Gastrocnemius medialis (tissue), 4 donors: ENCODE results near the gene DLD. TPM values are rescaled to one million over a fixed set of nuclear protein-coding genes. Genes with fewer than 3 reads are reported as not detected.

Experiments used
- ATAC-seq, 2 donors: fragments of 150-250 bp; one replicate each; pipeline ENCODE4 v1.9.1; 2016
- DNase-seq, 2 donors: peaks; one replicate each; pipeline ENCODE4 v3.0.0-alpha.2; 2019
- H3K27ac ChIP-seq, 4 donors: fragments of 200-600 bp; sonication (generic); 1 replicate in 1 of 4; 2 replicates in 3 of 4; pipeline ENCODE4 v1.5.1; 2016 to 2018; ENCODE audit warnings: mild to moderate bottlenecking in 2 of 4, moderate library complexity in 1 of 4
- H3K27me3 ChIP-seq, 3 donors: fragments of 200-600 bp; sonication (generic) in 2 of 3; 1 replicate in 1 of 3; 2 replicates in 2 of 3; pipeline versions ENCODE4 v1.5.1 to v1.6.0; 2016 to 2019; ENCODE audit warnings: mild to moderate bottlenecking in 1 of 3, moderate library complexity in 1 of 3
- H3K36me3 ChIP-seq, 2 donors: fragments of 200-600 bp; sonication (generic) in 1 of 2; one replicate each; pipeline ENCODE4 v1.5.1; 2017 to 2018
- H3K4me1 ChIP-seq, 2 donors: fragments of 200-600 bp; sonication (generic) in 1 of 2; one replicate each; pipeline ENCODE4 v1.5.1; 2016 to 2017; ENCODE audit warnings: mild to moderate bottlenecking in 2 of 2
- H3K4me3 ChIP-seq, 4 donors: fragments of 200-600 bp; sonication (generic) in 3 of 4; 1 replicate in 1 of 4; 2 replicates in 3 of 4; pipeline ENCODE4 v1.5.1; 2016 to 2019; ENCODE audit warnings: mild to moderate bottlenecking in 2 of 4
- H3K9me3 ChIP-seq, 3 donors: fragments of 200-600 bp; sonication (generic) in 2 of 3; 1 replicate in 1 of 3; 2 replicates in 2 of 3; pipeline ENCODE4 v1.5.1; 2016 to 2019
- CTCF ChIP-seq, 5 experiments: fragments of 450-650 bp in 3 of 5; fragments of 200-600 bp in 2 of 5; sonication (generic) in 2 of 5; IDR thresholded peaks in 4 of 5; conservative IDR thresholded peaks in 1 of 5; 1 replicate in 4 of 5; 2 replicates in 1 of 5; pipeline ENCODE4 v1.5.1; 2016 to 2019; ENCODE audit warnings: antibody characterized with exemption in 5 of 5, mild to moderate bottlenecking in 3 of 5, moderate library complexity in 3 of 5
- POLR2A ChIP-seq, 2 donors: fragments of 450-650 bp; IDR thresholded peaks; one replicate each; pipeline ENCODE4 v1.6.1; 2017; ENCODE audit warnings: antibody characterized with exemption in 2 of 2, mild to moderate bottlenecking in 2 of 2, moderate library complexity in 2 of 2
- in situ Hi-C, 4 donors: fragments of 200-750 bp; cut with MboI; loops; one replicate each; pipeline versions ENCODE4 v1.15.0 to v1.8.0; 2017; ENCODE audit warnings: low sequenced_read_pairs in 4 of 4
- intact Hi-C: fragments of 100-400 bp; cut with DNase I; formaldehyde crosslinking; loops from one replicate; pipeline ENCODE4 v1.15.1; 2023; ENCODE audit warnings: low total_unique reads
- total RNA-seq, 4 donors: library from RNA; depleted of rRNA; stranded (reverse); fragments of >200 nt; gene quantifications; one replicate each; pipeline versions ENCODE4 v1.1.0 to v1.2.3, GENCODE V29; 2016

DLD gene
- total RNA-seq, 4 donors from 2014 or later, result 110 to 157 (median 146) TPM

GRCh38 chr7:107854454-107854853 is 36.5 kb upstream of the DLD start:
- in situ Hi-C loops, result loop anchor here in 3 of 4 donors (25.0 kb wide), 3 partner anchors 283 to 392 kb away; partner anchors contain the start of genes LAMB4 (in 2 of the 3) and GPR22 (in 1 of the 3)
- Histone ChIP-seq H3K9me3 (no peaks in the 10 kb centered on the region), H3K4me1 (no peaks in the 10 kb centered on the region), H3K27ac (no peak overlapping the region), H3K27me3 (no peaks in the 10 kb centered on the region), H3K36me3 (no peaks in the 10 kb centered on the region), H3K4me3 (no peak overlapping the region)
- no peak for TF ChIP-seq CTCF (IDR thresholded peaks at IDR 0.05 in 4 of 5, conservative IDR thresholded peaks at IDR 0.05 in 1 of 5)
- no peak for TF ChIP-seq POLR2A (IDR thresholded peaks at IDR 0.05)
- DNase-seq, result no peak
- ATAC-seq, result no peak
- intact Hi-C loops, result no loop called here

GRCh38 chr7:107854989-107855388 is 36.0 kb upstream of the DLD start:
- H3K27me3 ChIP-seq, result no peaks in the 10 kb centered on the region
- H3K4me3 ChIP-seq, result no peak overlapping the region
- H3K9me3 ChIP-seq, result no peaks in the 10 kb centered on the region
- DNase-seq (no peak), ATAC-seq (no peak)
- intact Hi-C loops (no loop called here), in situ Hi-C loops (loop anchor here in 3 of 4 donors (25.0 kb wide), 3 partner anchors 282 to 393 kb away; partner anchors contain the start of genes LAMB4 (in 2 of the 3) and GPR22 (in 1 of the 3))
- H3K36me3 ChIP-seq, result no peaks in the 10 kb centered on the region
- peaks cover 4% of the 10 kb centered on the region in 2 donors for H3K4me1 ChIP-seq
- H3K27ac ChIP-seq, result no peak overlapping the region
- no peak for TF ChIP-seq CTCF (IDR thresholded peaks at IDR 0.05 in 4 of 5, conservative IDR thresholded peaks at IDR 0.05 in 1 of 5)
- no peak for TF ChIP-seq POLR2A (IDR thresholded peaks at IDR 0.05)

- no peak overlapping the region for H3K27ac ChIP-seq
- intact Hi-C loops (no loop called here), in situ Hi-C loops (loop anchor here in 3 of 4 donors (25.0 kb wide), 3 partner anchors 280 to 395 kb away; partner anchors contain the start of genes LAMB4 (in 2 of the 3) and GPR22 (in 1 of the 3))
- no peak for ATAC-seq
- no peaks in the 10 kb centered on the region for H3K9me3 ChIP-seq
- TF ChIP-seq POLR2A (IDR thresholded peaks at IDR 0.05), result no peak
- TF ChIP-seq CTCF (IDR thresholded peaks at IDR 0.05 in 4 of 5, conservative IDR thresholded peaks at IDR 0.05 in 1 of 5), result no peak
- H3K4me1 ChIP-seq, result peaks cover 11 to 15% of the 10 kb centered on the region in 2 donors
- no peaks in the 10 kb centered on the region for H3K36me3 ChIP-seq
- H3K4me3 ChIP-seq, result no peak overlapping the region
- DNase-seq, result no peak
- no peaks in the 10 kb centered on the region for H3K27me3 ChIP-seq
Observed at GRCh38 chr7:107856806-107857540, 34.0 kb upstream of the DLD start.

- intact Hi-C loops, result no loop called here
- Histone ChIP-seq H3K27ac (no peak overlapping the region), H3K4me1 (peaks cover 11 to 15% of the 10 kb centered on the region in 2 donors), H3K4me3 (no peak overlapping the region), H3K36me3 (no peaks in the 10 kb centered on the region), H3K27me3 (no peaks in the 10 kb centered on the region), H3K9me3 (no peaks in the 10 kb centered on the region)
- ATAC-seq (no peak), DNase-seq (no peak)
- TF ChIP-seq POLR2A (IDR thresholded peaks at IDR 0.05), result no peak
- TF ChIP-seq CTCF (IDR thresholded peaks at IDR 0.05 in 4 of 5, conservative IDR thresholded peaks at IDR 0.05 in 1 of 5), result no peak
- in situ Hi-C loops, result loop anchor here in 3 of 4 donors (25.0 kb wide), 3 partner anchors 280 to 395 kb away; partner anchors contain the start of genes LAMB4 (in 2 of the 3) and GPR22 (in 1 of the 3)
Observed at GRCh38 chr7:107857541-107857912, 33.5 kb upstream of the DLD start.
